GM19035 (cell line): Measurements from ENCODE around the gene OMA1.
"Not testable (repeated sequence)": the region's sequence is repeated elsewhere in the genome, so short reads cannot be mapped to it uniquely, and the experiment has no call there.

Experiments
- ATAC-seq: cut with Tn5 transposase; IDR thresholded peaks from one replicate; pipeline ENCODE4 v1.9.1; 2021; ENCODE audit not compliant: unreplicated experiment

The OMA1 gene

GRCh38 chr1:58529284-58529683, 17.2 kb downstream of the OMA1 start:
- ATAC-seq: no peak

- ATAC-seq: no peak
Measured at GRCh38 chr1:58528518-58528917, 18.0 kb downstream of the OMA1 start.

DNA sequence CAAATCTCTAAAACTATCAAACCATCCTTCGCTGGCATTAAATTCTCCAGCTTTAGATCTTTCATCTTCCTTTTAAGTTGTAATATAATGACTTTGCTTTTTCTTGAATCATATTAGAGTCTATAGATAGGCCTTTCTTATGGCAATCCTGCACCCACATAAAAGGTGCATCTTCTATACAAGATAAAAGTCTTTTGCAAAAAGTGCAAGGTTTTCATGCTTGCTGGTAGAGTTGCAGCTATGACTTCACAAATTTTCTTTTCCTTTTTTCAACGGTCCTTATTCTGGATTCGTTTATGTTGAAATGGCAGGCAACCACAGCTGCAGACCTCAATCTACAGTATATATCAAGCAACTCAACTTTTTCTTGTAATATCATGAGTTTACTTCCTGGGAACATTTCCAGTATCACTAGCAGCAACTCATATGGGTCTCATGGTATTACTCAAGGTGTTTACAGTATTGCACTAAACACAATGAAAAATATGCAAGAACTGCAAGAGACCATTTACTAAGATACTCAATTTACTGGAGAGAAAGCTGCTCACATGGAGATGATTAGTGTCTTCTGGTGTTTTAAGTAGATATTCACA, 22.1 kb downstream of the OMA1 start:
- no peak for ATAC-seq

GRCh38 chr1:58515794-58516401, 30.6 kb downstream of the OMA1 start:
- no peak for ATAC-seq

GRCh38 chr1:58513956-58514355, 32.6 kb downstream of the OMA1 start:
- ATAC-seq: no peak

- ATAC-seq: no peak
Measured at GRCh38 chr1:58508629-58509028, 37.9 kb downstream of the OMA1 start.

GRCh38 chr1:58505286-58505685, 41.2 kb downstream of the OMA1 start:
- ATAC-seq: no peak

GRCh38 chr1:58502519-58502918, 44.0 kb downstream of the OMA1 start:
- ATAC-seq: no peak

DNA sequence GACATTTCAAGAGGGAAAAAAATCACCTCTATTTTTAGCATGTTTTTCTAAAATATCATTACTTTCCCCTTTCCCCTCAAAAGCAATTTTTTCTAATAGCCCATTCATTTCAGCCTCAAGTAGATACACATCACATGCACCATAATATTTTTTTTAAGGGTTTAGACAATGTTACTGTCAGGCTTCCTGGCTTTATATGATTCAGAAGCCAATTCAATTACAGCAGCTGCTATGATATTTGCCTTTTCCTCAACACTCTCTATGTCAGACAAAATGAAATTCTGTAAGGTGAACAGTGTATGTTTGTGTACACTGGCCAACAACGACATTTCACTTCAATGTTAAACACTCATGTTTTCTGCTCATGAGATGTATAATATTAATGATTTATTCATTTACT, 46.5 kb downstream of the OMA1 start:
- no peak for ATAC-seq

DNA sequence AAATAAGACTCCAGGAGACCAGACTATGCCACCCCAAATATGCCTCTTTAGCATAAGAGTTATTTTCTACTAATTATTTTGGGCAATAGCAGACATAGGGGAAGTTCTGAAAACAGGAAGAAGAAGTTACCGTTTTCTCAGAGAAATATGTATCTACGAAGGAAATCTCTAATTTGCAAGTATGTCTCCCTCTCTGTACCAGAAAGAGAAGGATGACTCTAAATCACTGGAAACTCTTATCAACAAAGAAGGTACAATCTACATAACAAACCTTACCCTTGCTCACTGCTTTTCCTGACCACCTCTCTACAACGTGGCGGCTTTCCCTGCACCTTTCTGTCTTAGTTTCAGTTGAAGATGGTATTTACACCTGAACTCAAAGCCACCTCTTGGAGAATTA, 49.0 kb downstream of the OMA1 start:
- no peak for ATAC-seq

DNA sequence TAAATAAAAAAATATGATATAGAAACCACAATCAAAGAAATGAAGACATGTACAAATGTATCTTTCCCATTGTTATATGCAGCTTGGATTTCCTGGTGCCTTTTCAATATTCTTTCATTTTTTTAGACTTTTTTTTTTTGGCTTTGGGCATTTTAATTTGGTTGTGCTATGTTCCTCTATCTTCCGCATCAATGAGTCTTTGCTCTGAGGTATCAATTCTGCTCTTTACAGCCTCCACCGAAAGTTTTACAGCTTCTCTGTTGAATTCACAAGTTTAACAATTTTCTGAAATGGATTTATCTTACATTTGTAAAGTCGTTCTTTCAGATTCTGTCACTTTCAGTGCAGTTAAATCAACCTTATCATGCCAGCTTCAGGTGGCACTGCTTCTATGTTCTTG, 50.5 kb downstream of the OMA1 start:
- ATAC-seq: no peak

DNA sequence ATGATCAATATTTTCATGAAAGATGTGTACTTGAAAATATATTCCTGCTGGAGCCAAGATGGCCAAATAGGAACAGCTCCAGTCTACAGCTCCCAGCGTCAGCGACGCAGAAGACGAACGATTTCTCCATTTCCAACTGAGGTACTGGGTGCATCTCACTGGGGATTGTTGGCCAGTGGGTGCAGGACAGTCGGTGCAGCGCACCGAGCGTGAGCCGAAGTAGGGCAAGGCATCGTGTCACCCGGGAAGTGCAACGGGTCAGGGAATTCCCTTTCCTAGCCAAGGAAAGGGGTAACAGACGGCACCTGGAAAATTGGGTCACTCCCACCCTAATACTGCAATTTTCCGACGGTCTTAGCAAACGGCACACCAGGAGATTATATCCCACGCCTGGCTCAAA, 57.6 kb downstream of the OMA1 start:
- not testable (repeated sequence) for ATAC-seq

DNA sequence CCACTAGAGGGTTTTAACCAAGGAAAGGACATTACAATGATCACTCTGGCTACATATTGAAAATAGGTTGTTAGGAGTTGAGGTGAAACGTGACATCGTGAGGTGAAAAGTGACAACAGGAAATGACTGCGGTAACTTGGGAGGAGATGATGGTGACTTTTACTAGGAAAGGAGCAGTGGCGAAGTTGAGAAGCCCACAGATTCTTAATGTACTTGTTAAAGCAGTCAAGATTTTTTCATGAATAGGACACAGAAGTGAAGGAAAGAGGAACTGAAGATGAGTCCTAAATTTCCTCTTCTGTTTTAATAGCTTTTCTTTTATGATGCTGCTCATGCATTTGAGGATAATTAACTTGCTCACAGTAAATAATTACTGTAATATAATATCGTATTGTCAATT, 59.5 kb downstream of the OMA1 start:
- no peak for ATAC-seq

- no peak for ATAC-seq
Measured at GRCh38 chr1:58481962-58482361, 64.6 kb downstream of the OMA1 start.

GRCh38 chr1:58480191-58480590, 66.3 kb downstream of the OMA1 start:
- no peak for ATAC-seq

DNA sequence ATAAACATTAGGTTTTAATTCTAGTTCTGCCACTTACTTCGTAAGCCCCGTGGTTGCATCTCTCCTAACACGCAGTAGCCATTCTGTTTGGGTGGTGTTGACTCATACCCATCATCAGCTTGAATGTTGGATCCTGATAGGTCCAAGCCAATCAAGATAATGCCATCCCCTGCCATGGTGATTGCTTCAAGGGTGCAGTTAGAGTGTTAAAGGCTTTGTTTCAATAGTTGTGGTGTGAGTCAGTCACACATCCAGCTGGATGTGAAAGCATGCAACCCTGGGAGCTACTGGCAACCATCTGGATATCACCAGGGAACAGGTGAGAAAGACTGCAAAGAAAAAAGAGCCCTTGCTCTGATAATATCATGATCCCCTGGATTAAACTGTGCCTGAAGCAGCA, 69.1 kb downstream of the OMA1 start:
- ATAC-seq: no peak

DNA sequence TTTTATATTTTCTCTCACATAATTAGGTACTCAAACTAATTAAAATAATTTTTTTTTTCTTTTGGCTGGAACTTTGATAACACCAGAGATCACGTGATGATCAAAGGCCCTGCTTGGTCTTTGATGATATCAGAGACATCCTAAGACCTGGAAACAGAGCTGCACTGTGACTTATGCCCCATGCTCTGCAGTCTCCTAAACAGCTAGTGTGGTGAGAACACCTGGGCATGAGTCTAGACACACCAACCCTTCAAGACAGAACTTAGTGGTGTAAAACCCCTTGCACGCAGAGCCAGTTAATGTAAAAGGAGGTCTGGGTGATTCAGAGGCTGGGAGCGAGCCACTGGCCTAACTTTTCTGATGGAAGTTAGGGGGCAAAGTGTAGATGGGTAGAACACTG, 70.3 kb downstream of the OMA1 start:
- ATAC-seq: no peak

DNA sequence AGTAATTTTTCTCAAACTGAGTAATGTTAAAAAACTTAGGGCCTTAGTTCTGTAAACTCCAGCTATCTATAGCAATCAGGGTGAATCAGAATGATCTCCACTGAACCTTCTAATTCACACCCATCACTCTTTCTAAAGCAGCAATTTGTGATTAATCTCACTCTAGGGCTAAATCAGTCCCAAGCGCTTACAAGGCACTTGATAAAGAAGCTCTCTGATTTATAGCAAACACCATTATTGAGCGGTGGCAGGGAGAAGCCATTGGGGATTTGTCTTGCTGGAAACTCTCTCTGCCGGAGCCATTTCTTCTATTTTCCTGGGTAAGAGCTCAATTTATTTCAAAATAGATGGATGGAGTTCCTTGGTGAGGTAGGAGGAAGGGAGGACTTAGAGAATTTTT, 77.0 kb downstream of the OMA1 start:
- ATAC-seq: no peak

DNA sequence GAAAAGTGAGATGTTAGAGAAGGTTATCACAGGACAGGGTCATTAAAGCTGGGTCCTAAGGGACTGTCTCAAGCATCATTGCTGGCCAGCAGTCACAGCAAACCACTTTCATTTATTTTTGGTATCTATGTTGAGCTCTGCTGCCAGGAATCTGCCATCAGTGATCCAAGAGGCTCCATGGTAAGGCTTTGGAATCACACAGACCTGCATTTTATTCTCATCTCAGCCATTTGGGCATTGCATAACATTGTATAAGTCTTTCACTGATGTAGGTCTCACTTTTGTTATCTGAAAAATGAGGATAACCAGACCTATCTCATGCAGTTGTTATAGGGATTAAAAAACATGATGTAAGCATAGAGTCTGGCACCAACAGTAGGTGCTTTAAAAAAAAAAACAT, 77.5 kb downstream of the OMA1 start:
- no peak for ATAC-seq

DNA sequence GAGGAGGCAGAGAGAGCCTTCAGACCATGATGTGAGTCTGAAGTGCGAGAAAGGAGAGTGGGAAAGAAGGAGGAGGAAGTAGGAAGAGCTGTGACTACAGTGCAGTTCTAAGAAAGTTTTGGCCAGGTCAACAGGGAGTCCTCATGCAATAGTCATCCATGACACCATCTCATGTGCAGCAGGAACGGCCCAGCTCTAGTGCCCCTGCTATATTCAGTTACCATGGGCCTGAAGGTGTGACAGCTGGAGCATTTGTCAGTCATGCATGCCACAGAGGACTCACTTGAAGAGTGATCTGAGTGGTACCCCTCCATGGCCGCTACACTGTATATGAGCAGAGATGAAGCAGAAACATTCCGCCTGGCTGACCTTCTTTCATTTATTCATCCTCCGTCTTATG, 77.9 kb downstream of the OMA1 start:
- ATAC-seq: no peak

GRCh38 chr1:58466630-58467241, 79.8 kb downstream of the OMA1 start:
- no peak for ATAC-seq

- ATAC-seq: no peak
Measured at GRCh38 chr1:58465825-58466629, 80.5 kb downstream of the OMA1 start.
